ENCODE results near the gene OBSCN. TPM values are rescaled to one million over a fixed set of nuclear protein-coding genes. Genes with fewer than 3 reads are reported as not detected.
A peak's percentile ranks its signal among the peaks of the same experiment; 100 is the strongest.

OBSCN gene
- total RNA-seq, 1 experiment from 2014 or later: 29.1 TPM

- DNase-seq (no peak), ATAC-seq (no peak)
- Histone ChIP-seq H3F3A (ENCODE audit: low read length, unreplicated experiment) (no peaks in the 10 kb centered on the region), H3K27ac (ENCODE audit: low read length) (no peak overlapping the region), H4K20me1 (ENCODE audit: low read length) (no peaks in the 10 kb centered on the region), H3K36me3 (ENCODE audit: low read depth, low read length) (peaks cover 13% of the 10 kb centered on the region), H3K79me2 (ENCODE audit: low read length) (no peaks in the 10 kb centered on the region), H3K9ac (ENCODE audit: low read length) (no peak overlapping the region), H3K4me1 (ENCODE audit: insufficient read depth, low read length) (no peaks in the 10 kb centered on the region), H3K9me2 (replicated peaks; ENCODE audit: low read length) (no peaks in the 10 kb centered on the region), H3K4me3 (ENCODE audit: low read length) (no peak overlapping the region), H3K9me3 (ENCODE audit: low read length) (peaks cover 8% of the 10 kb centered on the region; the same call in 1 of the 2 replicates), H3K27me3 (ENCODE audit: low read length) (no peaks in the 10 kb centered on the region), H3K4me2 (ENCODE audit: low read length) (no peak overlapping the region), H2AFZ (ENCODE audit: low read length) (no peak overlapping the region)
- BruUV-seq (replicated peaks): no TSS peak
- CTCF ChIA-PET: no interaction called here
- intact Hi-C loops (cut with micrococcal nuclease): loop anchor here (2.0 kb wide), 1 partner anchor 51 kb away; no protein-coding TSS in a partner anchor
- TF ChIP-seq EZH2phosphoT487 (IDR thresholded peaks at IDR 0.05; ENCODE audit: borderline replicate concordance, low read length): no peak
- no peak for TF ChIP-seq EZH2 (IDR thresholded peaks at IDR 0.05; ENCODE audit: low read length, unreplicated experiment)
- POLR2A ChIA-PET (ENCODE audit: unreplicated experiment): no interaction called here
These were observed 55.8 kb downstream of the OBSCN start for GRCh38 chr1:228263636-228264035.

GRCh38 chr1:228264090-228264829 is 56.4 kb downstream of the OBSCN start:
- Histone ChIP-seq H4K20me1 (ENCODE audit: low read length) (no peaks in the 10 kb centered on the region), H3K9me2 (replicated peaks; ENCODE audit: low read length) (no peaks in the 10 kb centered on the region), H3K4me2 (ENCODE audit: low read length) (no peak overlapping the region), H3K4me1 (ENCODE audit: insufficient read depth, low read length) (no peaks in the 10 kb centered on the region), H2AFZ (ENCODE audit: low read length) (no peak overlapping the region), H3K79me2 (ENCODE audit: low read length) (no peaks in the 10 kb centered on the region), H3K27me3 (ENCODE audit: low read length) (no peaks in the 10 kb centered on the region), H3K9ac (ENCODE audit: low read length) (no peak overlapping the region), H3K36me3 (ENCODE audit: low read depth, low read length) (peaks cover 13% of the 10 kb centered on the region), H3F3A (ENCODE audit: low read length, unreplicated experiment) (no peaks in the 10 kb centered on the region), H3K9me3 (ENCODE audit: low read length) (peaks cover 8% of the 10 kb centered on the region; the same call in 1 of the 2 replicates), H3K4me3 (ENCODE audit: low read length) (no peak overlapping the region), H3K27ac (ENCODE audit: low read length) (no peak overlapping the region)
- intact Hi-C loops (cut with micrococcal nuclease): loop anchor here (2.0 kb wide), 1 partner anchor 51 kb away; no protein-coding TSS in a partner anchor
- ChIA-PET CTCF (no interaction called here), POLR2A (ENCODE audit: unreplicated experiment) (no interaction called here)
- no peak for DNase-seq
- BruUV-seq (replicated peaks): no TSS peak
- TF ChIP-seq EZH2phosphoT487 (IDR thresholded peaks at IDR 0.05; ENCODE audit: borderline replicate concordance, low read length) (no peak), EZH2 (IDR thresholded peaks at IDR 0.05; ENCODE audit: low read length, unreplicated experiment) (no peak)
- TF ChIP-seq, protein P1, sequence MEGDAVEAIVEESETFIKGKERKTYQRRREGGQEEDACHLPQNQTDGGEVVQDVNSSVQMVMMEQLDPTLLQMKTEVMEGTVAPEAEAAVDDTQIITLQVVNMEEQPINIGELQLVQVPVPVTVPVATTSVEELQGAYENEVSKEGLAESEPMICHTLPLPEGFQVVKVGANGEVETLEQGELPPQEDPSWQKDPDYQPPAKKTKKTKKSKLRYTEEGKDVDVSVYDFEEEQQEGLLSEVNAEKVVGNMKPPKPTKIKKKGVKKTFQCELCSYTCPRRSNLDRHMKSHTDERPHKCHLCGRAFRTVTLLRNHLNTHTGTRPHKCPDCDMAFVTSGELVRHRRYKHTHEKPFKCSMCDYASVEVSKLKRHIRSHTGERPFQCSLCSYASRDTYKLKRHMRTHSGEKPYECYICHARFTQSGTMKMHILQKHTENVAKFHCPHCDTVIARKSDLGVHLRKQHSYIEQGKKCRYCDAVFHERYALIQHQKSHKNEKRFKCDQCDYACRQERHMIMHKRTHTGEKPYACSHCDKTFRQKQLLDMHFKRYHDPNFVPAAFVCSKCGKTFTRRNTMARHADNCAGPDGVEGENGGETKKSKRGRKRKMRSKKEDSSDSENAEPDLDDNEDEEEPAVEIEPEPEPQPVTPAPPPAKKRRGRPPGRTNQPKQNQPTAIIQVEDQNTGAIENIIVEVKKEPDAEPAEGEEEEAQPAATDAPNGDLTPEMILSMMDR (conservative IDR thresholded peaks at IDR 0.05; ENCODE audit: low read depth, low read length): no peak
- ATAC-seq: no peak

DNA sequence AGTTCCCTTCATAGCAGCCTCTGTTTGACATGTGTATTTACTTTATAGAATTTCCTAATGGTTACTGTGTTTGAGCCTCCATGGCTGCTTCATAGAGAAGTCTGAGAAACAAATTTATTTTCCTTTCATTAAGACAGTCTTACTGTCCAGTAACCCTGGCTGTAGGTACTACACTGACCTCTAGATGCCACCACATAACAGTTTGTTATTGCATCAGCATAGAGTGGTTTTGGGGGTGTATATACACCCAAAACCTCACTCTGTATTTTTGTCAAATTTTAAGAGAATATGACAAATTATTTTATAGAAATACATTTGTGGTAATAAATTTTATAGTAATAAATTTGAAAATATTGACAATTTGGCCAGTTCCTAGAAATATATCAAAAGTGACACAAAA is 57.3 kb downstream of the OBSCN start:
- DNase-seq (peak; percentile 28), ATAC-seq (peak; percentile 81)
- Histone ChIP-seq H3K27ac (ENCODE audit: low read length) (no peak overlapping the region), H3K27me3 (ENCODE audit: low read length) (no peaks in the 10 kb centered on the region), H3K4me3 (ENCODE audit: low read length) (no peak overlapping the region), H4K20me1 (ENCODE audit: low read length) (no peaks in the 10 kb centered on the region), H3K4me2 (ENCODE audit: low read length) (no peak overlapping the region), H2AFZ (ENCODE audit: low read length) (no peak overlapping the region), H3K36me3 (ENCODE audit: low read depth, low read length) (peaks cover 13% of the 10 kb centered on the region), H3F3A (ENCODE audit: low read length, unreplicated experiment) (no peaks in the 10 kb centered on the region), H3K4me1 (ENCODE audit: insufficient read depth, low read length) (no peaks in the 10 kb centered on the region), H3K79me2 (ENCODE audit: low read length) (no peaks in the 10 kb centered on the region), H3K9me2 (replicated peaks; ENCODE audit: low read length) (no peaks in the 10 kb centered on the region), H3K9me3 (ENCODE audit: low read length) (peaks cover 8% of the 10 kb centered on the region; the same call in 1 of the 2 replicates), H3K9ac (ENCODE audit: low read length) (no peak overlapping the region)
- no TSS peak for BruUV-seq (replicated peaks)
- no peak for TF ChIP-seq EZH2 (IDR thresholded peaks at IDR 0.05; ENCODE audit: low read length, unreplicated experiment)
- TF ChIP-seq, protein P1 (conservative IDR thresholded peaks at IDR 0.05; ENCODE audit: low read depth, low read length): peak; percentile 45
- ChIA-PET CTCF (no interaction called here), POLR2A (ENCODE audit: unreplicated experiment) (no interaction called here)
- intact Hi-C loops (cut with micrococcal nuclease): loop anchor here (2.0 to 5.0 kb wide), 2 partner anchors 52 to 192 kb away; a partner anchor contains a TSS

All from PC-3 (cell line).